Measurements from ENCODE around the gene DSTYK.

- TF ChIP-seq EP300 (IDR thresholded peaks at IDR 0.05; ENCODE audit: low read depth) (no peak), CTCF (IDR thresholded peaks at IDR 0.05) (no peak)
Observed at GRCh38 chr1:205240118-205240517, 28.6 kb upstream of the DSTYK start.
